GM23338 (cell line): ENCODE results near the gene CASTOR1. TPM values are rescaled to one million over a fixed set of nuclear protein-coding genes. Genes with fewer than 3 reads are reported as not detected.

Experiments
- ATAC-seq: fragments of 200-7000 bp; cut with Tn5 transposase; 3 replicates; pipeline ENCODE4 v1.9.1; 2020
- DNase-seq: peaks from one replicate; pipeline ENCODE4 v3.0.0-alpha.2; 2015; ENCODE audit warnings: low spot score
- H2AFZ ChIP-seq: fragments of 200-600 bp; sonication (generic); 2 replicates; pipeline ENCODE4 v1.8.0; 2016; ENCODE audit warnings: antibody characterized with exemption, mild to moderate bottlenecking, moderate library complexity
- H3F3A ChIP-seq: fragments of 200-600 bp; sonication (generic); replicated peaks from 2 replicates; pipeline ENCODE4 v1.8.0; 2017; ENCODE audit warnings: antibody characterized with exemption, mixed run types, low read depth
- H3K27ac ChIP-seq: fragments of 200-600 bp; sonication (generic); 2 replicates; pipeline ENCODE4 v1.6.1; 2016; ENCODE audit warnings: low read depth
- H3K27me3 ChIP-seq: fragments of 200-600 bp; sonication (generic); 2 replicates; pipeline ENCODE4 v1.8.0; 2016; ENCODE audit warnings: mild to moderate bottlenecking, mixed run types, moderate library complexity; ENCODE audit not compliant: insufficient read depth
- H3K36me3 ChIP-seq: fragments of 200-600 bp; sonication (generic); 2 replicates; pipeline ENCODE4 v1.8.0; 2016; ENCODE audit warnings: mild to moderate bottlenecking; ENCODE audit not compliant: insufficient read depth
- H3K4me1 ChIP-seq: fragments of 200-600 bp; sonication (generic); 2 replicates; pipeline ENCODE4 v1.8.0; 2016; ENCODE audit warnings: mild to moderate bottlenecking, moderate library complexity; ENCODE audit not compliant: insufficient read depth
- H3K4me2 ChIP-seq: fragments of 200-600 bp; sonication (generic); 2 replicates; pipeline ENCODE4 v1.7.1; 2017; ENCODE audit warnings: mixed run types
- H3K4me3 ChIP-seq: fragments of 200-600 bp; sonication (generic); 2 replicates; pipeline ENCODE4 v1.6.1; 2016; ENCODE audit warnings: mixed run types
- H3K79me2 ChIP-seq: fragments of 200-600 bp; sonication (generic); replicated peaks from 2 replicates; pipeline ENCODE4 v1.8.0; 2017; ENCODE audit warnings: mild to moderate bottlenecking; ENCODE audit not compliant: insufficient read depth
- H3K9me2 ChIP-seq: fragments of 200-600 bp; sonication (generic); 2 replicates; pipeline ENCODE4 v1.8.0; 2017; ENCODE audit not compliant: insufficient read depth
- H4K20me1 ChIP-seq: fragments of 200-600 bp; sonication (generic); replicated peaks from 2 replicates; pipeline ENCODE4 v1.8.0; 2017; ENCODE audit warnings: mild to moderate bottlenecking; ENCODE audit not compliant: insufficient read depth
- H3K27ac Mint-ChIP-seq: 2 replicates; pipeline ENCODE4 v1.8.0; 2020; ENCODE audit warnings: inconsistent platforms, mild to moderate bottlenecking, moderate library complexity, mixed read lengths
- H3K27me3 Mint-ChIP-seq: 3 replicates; pipeline ENCODE4 v1.8.0; 2022; ENCODE audit warnings: low read depth, mild to moderate bottlenecking, moderate library complexity, mixed read lengths, inconsistent platforms; ENCODE audit not compliant: insufficient read depth, poor library complexity
- H3K36me3 Mint-ChIP-seq: 3 replicates; pipeline ENCODE4 v1.8.0; 2021; ENCODE audit warnings: low read depth, mild to moderate bottlenecking, inconsistent platforms, moderate library complexity, mixed read lengths
- H3K4me1 Mint-ChIP-seq: 3 replicates; pipeline ENCODE4 v1.8.0; 2020; ENCODE audit warnings: mild to moderate bottlenecking, inconsistent platforms, mixed read lengths
- H3K4me3 Mint-ChIP-seq: 3 replicates; pipeline ENCODE4 v1.8.0; 2021; ENCODE audit warnings: moderate library complexity, mild to moderate bottlenecking, inconsistent platforms, mixed read lengths
- H3K9me3 Mint-ChIP-seq: 3 replicates; pipeline ENCODE4 v1.8.0; 2020; ENCODE audit warnings: moderate library complexity, mild to moderate bottlenecking, inconsistent platforms, mixed read lengths
- CREB1 ChIP-seq: fragments of 250-450 bp; sonication (Bioruptor Pico); IDR thresholded peaks from 2 replicates; pipeline ENCODE4 v1.5.0; 2020; ENCODE audit warnings: low read depth, mild to moderate bottlenecking, moderate library complexity
- CTCF ChIP-seq, 2 experiments: fragments of 200-600 bp in 1 of 2; sonication (generic) in 1 of 2; conservative IDR thresholded peaks; 2 replicates each; pipeline versions ENCODE4 v1.5.1 to v1.6.1; 2016 to 2017; ENCODE audit warnings: antibody characterized with exemption in 2 of 2, low read depth in 2 of 2, mild to moderate bottlenecking in 2 of 2, moderate library complexity in 1 of 2
- EZH2 ChIP-seq: fragments of 200-600 bp; sonication (generic); IDR thresholded peaks from one replicate; pipeline ENCODE4 v1.8.0; 2017; ENCODE audit warnings: antibody characterized with exemption, mild to moderate bottlenecking, low read depth; ENCODE audit not compliant: unreplicated experiment
- EZH2phosphoT487 ChIP-seq: fragments of 200-600 bp; sonication (generic); IDR thresholded peaks from one replicate; pipeline ENCODE4 v1.8.1; 2018; ENCODE audit warnings: antibody characterized with exemption; ENCODE audit not compliant: unreplicated experiment
- POLR2AphosphoS5 ChIP-seq: IDR thresholded peaks from 2 replicates; pipeline ENCODE4 v1.6.1; 2016; ENCODE audit warnings: antibody characterized with exemption, low read depth
- STAT1 ChIP-seq: IDR thresholded peaks from one replicate; pipeline ENCODE4 v1.6.1; 2016; ENCODE audit warnings: antibody characterized with exemption; ENCODE audit not compliant: unreplicated experiment
- ZNF114 ChIP-seq: fragments of 250-450 bp; sonication (Bioruptor Pico); IDR thresholded peaks from 2 replicates; pipeline ENCODE4 v1.5.0; 2020; ENCODE audit warnings: mild to moderate bottlenecking, moderate library complexity
- ZNF462 ChIP-seq: fragments of 250-450 bp; sonication (Bioruptor Pico); IDR thresholded peaks from 2 replicates; pipeline ENCODE4 v1.5.0; 2020; ENCODE audit warnings: mild to moderate bottlenecking, moderate library complexity
- polyA plus RNA-seq: library from polyadenylated mRNA; unstranded; fragments of >200 nt; fragmentation: Nextera tagmentation; extraction: Ambion mirVana; gene quantifications from 2 replicates; pipeline ENCODE4 v1.2.1, GENCODE V29; 2016
- total RNA-seq: library from RNA; depleted of rRNA; stranded (reverse); fragments of >200 nt; shearing (Covaris generic); gene quantifications from 2 replicates; pipeline ENCODE4 v1.2.3, GENCODE V29; 2014
- TF ChIP-seq, protein P1 (sequence below): IDR thresholded peaks from one replicate; pipeline ENCODE4 v1.6.1; 2018; ENCODE audit warnings: antibody characterized with exemption; ENCODE audit not compliant: unreplicated experiment

The CASTOR1 gene
- total and polyA plus RNA-seq, 2 experiments from 2014 or later: 11.3 to 23.2 TPM

DNA sequence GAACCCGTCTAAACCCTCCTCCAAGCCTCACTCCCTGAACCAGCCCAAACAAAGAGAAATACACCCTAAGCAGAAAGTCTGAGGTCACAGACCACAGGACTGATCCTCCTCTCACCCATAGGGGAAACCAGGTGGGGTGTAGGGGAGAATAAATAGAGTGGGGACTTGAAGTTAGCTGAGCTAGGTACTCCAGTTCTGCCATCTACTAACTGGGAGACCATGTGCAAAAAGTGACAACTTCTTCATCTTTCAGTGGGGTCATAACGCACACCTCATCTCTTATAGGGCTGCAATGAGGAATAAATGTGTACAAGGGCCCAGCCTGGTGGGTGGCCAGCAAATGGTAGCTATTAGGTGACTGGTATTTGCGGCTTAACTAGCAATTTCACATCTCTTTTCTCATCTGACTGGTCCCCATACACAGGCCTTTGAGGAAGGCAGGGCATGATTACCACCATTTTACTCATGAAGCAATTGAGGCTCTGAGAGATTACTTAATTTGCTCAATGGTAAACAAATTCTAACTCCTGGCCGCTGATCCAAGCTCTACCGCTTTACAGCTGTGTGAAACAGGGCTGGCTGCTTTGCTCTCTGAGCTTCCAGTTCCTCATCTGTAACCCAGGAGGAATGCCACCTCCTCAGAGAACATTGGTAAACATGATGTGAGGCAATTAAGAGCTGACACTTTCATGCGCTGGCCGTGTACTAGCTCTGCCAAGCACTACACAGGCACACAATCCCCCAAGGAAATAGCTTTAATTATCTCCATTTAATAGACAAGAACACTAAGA lies 20.8 kb upstream of the CASTOR1 start:
- H2AFZ ChIP-seq: no peak overlapping the region
- TF ChIP-seq, protein P1, sequence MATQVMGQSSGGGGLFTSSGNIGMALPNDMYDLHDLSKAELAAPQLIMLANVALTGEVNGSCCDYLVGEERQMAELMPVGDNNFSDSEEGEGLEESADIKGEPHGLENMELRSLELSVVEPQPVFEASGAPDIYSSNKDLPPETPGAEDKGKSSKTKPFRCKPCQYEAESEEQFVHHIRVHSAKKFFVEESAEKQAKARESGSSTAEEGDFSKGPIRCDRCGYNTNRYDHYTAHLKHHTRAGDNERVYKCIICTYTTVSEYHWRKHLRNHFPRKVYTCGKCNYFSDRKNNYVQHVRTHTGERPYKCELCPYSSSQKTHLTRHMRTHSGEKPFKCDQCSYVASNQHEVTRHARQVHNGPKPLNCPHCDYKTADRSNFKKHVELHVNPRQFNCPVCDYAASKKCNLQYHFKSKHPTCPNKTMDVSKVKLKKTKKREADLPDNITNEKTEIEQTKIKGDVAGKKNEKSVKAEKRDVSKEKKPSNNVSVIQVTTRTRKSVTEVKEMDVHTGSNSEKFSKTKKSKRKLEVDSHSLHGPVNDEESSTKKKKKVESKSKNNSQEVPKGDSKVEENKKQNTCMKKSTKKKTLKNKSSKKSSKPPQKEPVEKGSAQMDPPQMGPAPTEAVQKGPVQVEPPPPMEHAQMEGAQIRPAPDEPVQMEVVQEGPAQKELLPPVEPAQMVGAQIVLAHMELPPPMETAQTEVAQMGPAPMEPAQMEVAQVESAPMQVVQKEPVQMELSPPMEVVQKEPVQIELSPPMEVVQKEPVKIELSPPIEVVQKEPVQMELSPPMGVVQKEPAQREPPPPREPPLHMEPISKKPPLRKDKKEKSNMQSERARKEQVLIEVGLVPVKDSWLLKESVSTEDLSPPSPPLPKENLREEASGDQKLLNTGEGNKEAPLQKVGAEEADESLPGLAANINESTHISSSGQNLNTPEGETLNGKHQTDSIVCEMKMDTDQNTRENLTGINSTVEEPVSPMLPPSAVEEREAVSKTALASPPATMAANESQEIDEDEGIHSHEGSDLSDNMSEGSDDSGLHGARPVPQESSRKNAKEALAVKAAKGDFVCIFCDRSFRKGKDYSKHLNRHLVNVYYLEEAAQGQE: no peak
- TF ChIP-seq POLR2AphosphoS5 (no peak), EZH2phosphoT487 (no peak), CREB1 (CRISPR knock-in tag) (no peak), EZH2 (no peak), ZNF114 (no peak), STAT1 (no peak), ZNF462 (CRISPR knock-in tag) (no peak), CTCF (conservative IDR thresholded peaks at IDR 0.05; ENCODE audit: low read depth in 2 of 2) (no peak)
- Mint-ChIP-seq H3K4me3 (no peak overlapping the region), H3K9me3 (no peaks in the 10 kb centered on the region), H3K27me3 (peaks cover 3% of the 10 kb centered on the region), H3K27ac (no peak overlapping the region), H3K36me3 (no peaks in the 10 kb centered on the region), H3K4me1 (peaks cover 11% of the 10 kb centered on the region)
- peaks cover 3% of the 10 kb centered on the region for H4K20me1 ChIP-seq
- no peak overlapping the region for H3K27ac ChIP-seq
- H3K4me2 ChIP-seq: no peak overlapping the region
- no peaks in the 10 kb centered on the region for H3K79me2 ChIP-seq
- peaks cover 4% of the 10 kb centered on the region; the same call in 1 of the 2 replicates for H3K4me1 ChIP-seq
- no peaks in the 10 kb centered on the region for H3K9me2 ChIP-seq
- H3K27me3 ChIP-seq: no peaks in the 10 kb centered on the region
- no peaks in the 10 kb centered on the region for H3K36me3 ChIP-seq
- H3F3A ChIP-seq: no peaks in the 10 kb centered on the region
- no peak overlapping the region for H3K4me3 ChIP-seq
- ATAC-seq (no peak), DNase-seq (no peak)
